Lower leg skin (tissue), 4 donors: ENCODE data around the gene NEURL1B. TPM values are rescaled to one million over a fixed set of nuclear protein-coding genes. Genes with fewer than 3 reads are reported as not detected.
A peak's percentile ranks its signal among the peaks of the same experiment; 100 is the strongest.

Experiments
- DNase-seq, 2 donors: peaks; one replicate each; pipeline ENCODE4 v3.0.0-alpha.2; 2019; ENCODE audit warnings: low spot score in 2 of 2
- H3K4me3 ChIP-seq: fragments of 200-600 bp; sonication (generic); 2 replicates; pipeline ENCODE4 v1.5.1; 2017; ENCODE audit warnings: mild to moderate bottlenecking, low read depth; ENCODE audit not compliant: poor library complexity, severe bottlenecking
- CTCF ChIP-seq, 3 donors: fragments of 450-650 bp; IDR thresholded peaks; one replicate each; pipeline ENCODE4 v1.5.1; 2016; ENCODE audit warnings: antibody characterized with exemption in 3 of 3, mild to moderate bottlenecking in 3 of 3, moderate library complexity in 2 of 3
- POLR2A ChIP-seq, 2 donors: fragments of 450-650 bp; IDR thresholded peaks; one replicate each; pipeline ENCODE4 v1.6.1; 2016 to 2017; ENCODE audit warnings: antibody characterized with exemption in 2 of 2, mild to moderate bottlenecking in 1 of 2, moderate library complexity in 1 of 2
- WGBS, 2 donors: methylation state at CpG; one replicate each; pipeline ENCODE4 v1.1.5; 2018; 5-methylcytosine and 5-hydroxymethylcytosine counted together
- intact Hi-C: fragments of 100-400 bp; cut with DNase I; formaldehyde crosslinking; loops from one replicate; pipeline ENCODE4 v1.15.0; 2023; ENCODE audit warnings: low total_unique reads
- total RNA-seq, 4 donors: library from RNA; depleted of rRNA; stranded (reverse); fragments of >200 nt; gene quantifications; one replicate each; pipeline ENCODE4 v1.1.0, GENCODE V29; 2016

The NEURL1B gene
- 10 to 100 TPM; 12.5 to 34.8 (median 20.9) TPM for total RNA-seq

GRCh38 chr5:172640822-172641358 lies at the start of gene NEURL1B:
NEURL1B (plus strand) TSS chr5:172641263; CDS start chr5:172641407, 144 bp downstream.
- TF ChIP-seq POLR2A (IDR thresholded peaks at IDR 0.05) (no peak), CTCF (IDR thresholded peaks at IDR 0.05) (no peak)
- H3K4me3 ChIP-seq, result peak within 1 kb of the TSS; percentile 52
- peak in 1 of 2 donors; percentile 40 for DNase-seq
- WGBS, 2 donors, result 0 to 3% methylated on average over 15 to 26 of the region's 54 CpGs
- intact Hi-C loops, result no loop called here

GRCh38 chr5:172591636-172592035 lies 49.4 kb upstream of the NEURL1B start:
- DNase-seq, result peak in 1 of 2 donors; percentile 32
- intact Hi-C loops, result no loop called here
- no peak overlapping the region for H3K4me3 ChIP-seq
- TF ChIP-seq CTCF (IDR thresholded peaks at IDR 0.05), result no peak
- TF ChIP-seq POLR2A (IDR thresholded peaks at IDR 0.05), result no peak
- 75 to 82% methylated on average over 6 of the region's 6 CpGs for WGBS, 2 donors

GRCh38 chr5:172592881-172593280 lies 48.2 kb upstream of the NEURL1B start:
- no peak overlapping the region for H3K4me3 ChIP-seq
- intact Hi-C loops, result no loop called here
- peak in 1 of 2 donors; percentile 82 for DNase-seq
- no peak for TF ChIP-seq POLR2A (IDR thresholded peaks at IDR 0.05)
- TF ChIP-seq CTCF (IDR thresholded peaks at IDR 0.05), result no peak
- WGBS, 2 donors, result 82 to 86% methylated on average over 5 of the region's 5 CpGs

GRCh38 chr5:172593306-172593705 lies 47.8 kb upstream of the NEURL1B start:
- intact Hi-C loops, result no loop called here
- WGBS, 2 donors, result 82 to 85% methylated on average over 12 of the region's 12 CpGs
- TF ChIP-seq CTCF (IDR thresholded peaks at IDR 0.05) (no peak), POLR2A (IDR thresholded peaks at IDR 0.05) (no peak)
- H3K4me3 ChIP-seq, result no peak overlapping the region
- DNase-seq, result peak in 1 of 2 donors; percentile 71

GRCh38 chr5:172593721-172594235 lies 47.3 kb upstream of the NEURL1B start:
- peak in 1 of 2 donors; percentile 75 for DNase-seq
- intact Hi-C loops, result no loop called here
- TF ChIP-seq POLR2A (IDR thresholded peaks at IDR 0.05) (no peak), CTCF (IDR thresholded peaks at IDR 0.05) (no peak)
- WGBS, 2 donors, result 91 to 95% methylated on average over 8 of the region's 8 CpGs
- H3K4me3 ChIP-seq, result no peak overlapping the region

- WGBS, 2 donors, result 80 to 89% methylated on average over 8 of the region's 8 CpGs
- no peak overlapping the region for H3K4me3 ChIP-seq
- TF ChIP-seq CTCF (IDR thresholded peaks at IDR 0.05), result no peak
- no peak for TF ChIP-seq POLR2A (IDR thresholded peaks at IDR 0.05)
- intact Hi-C loops, result no loop called here
- peak in 1 of 2 donors; percentile 72 for DNase-seq
Observed at GRCh38 chr5:172594431-172594830, 46.6 kb upstream of the NEURL1B start.
